ENCODE results near the gene LIM2.
"Not testable (repeated sequence)": the region's sequence is repeated elsewhere in the genome, so short reads cannot be mapped to it uniquely, and the experiment has no call there.

Gene LIM2

GRCh38 chr19:51387924-51388389 lies at the start of gene LIM2:
Gene LIM2 (minus strand): TSS chr19:51387974. CDS start chr19:51387443, 531 bp downstream.
- DNase-seq (ENCODE audit: low read depth in 2 of 2) = no peak

- DNase-seq (ENCODE audit: low read depth in 2 of 2) = no peak
Observed at GRCh38 chr19:51434456-51434855, 46.7 kb upstream of the LIM2 start.

- DNase-seq (ENCODE audit: low read depth in 2 of 2) = no peak
Observed at GRCh38 chr19:51433043-51433442, 45.3 kb upstream of the LIM2 start.

- DNase-seq (ENCODE audit: low read depth in 2 of 2) = no peak
Observed at GRCh38 chr19:51431124-51431523, 43.4 kb upstream of the LIM2 start.

GRCh38 chr19:51430221-51430620 lies 42.4 kb upstream of the LIM2 start:
- DNase-seq (ENCODE audit: low read depth in 2 of 2) = no peak

GRCh38 chr19:51427201-51427600 lies 39.4 kb upstream of the LIM2 start:
- DNase-seq (ENCODE audit: low read depth in 2 of 2) = no peak

GRCh38 chr19:51422053-51422448 lies 34.3 kb upstream of the LIM2 start:
- peak; percentile 63 to 91 for DNase-seq (ENCODE audit: low read depth in 2 of 2)

- no peak for DNase-seq (ENCODE audit: low read depth in 2 of 2)
Observed at GRCh38 chr19:51421229-51422052, 33.7 kb upstream of the LIM2 start.

- DNase-seq (ENCODE audit: low read depth in 2 of 2) = not testable (repeated sequence)
Observed at GRCh38 chr19:51420511-51420910, 32.7 kb upstream of the LIM2 start.

- DNase-seq (ENCODE audit: low read depth in 2 of 2) = no peak
Observed at GRCh38 chr19:51418707-51419106, 30.9 kb upstream of the LIM2 start.

- DNase-seq (ENCODE audit: low read depth in 2 of 2) = no peak
Observed at GRCh38 chr19:51417810-51418157, 30.0 kb upstream of the LIM2 start.

- no peak for DNase-seq (ENCODE audit: low read depth in 2 of 2)
Observed at GRCh38 chr19:51417107-51417809, 29.5 kb upstream of the LIM2 start, which contains the start of gene SIGLEC10. Gene SIGLEC10 (minus strand): TSS chr19:51417642. CDS start chr19:51417581, 61 bp downstream.

- not testable (repeated sequence) for DNase-seq (ENCODE audit: low read depth in 2 of 2)
Observed at GRCh38 chr19:51416422-51416821, 28.6 kb upstream of the LIM2 start.

GRCh38 chr19:51415187-51415586 lies 27.4 kb upstream of the LIM2 start:
- no peak for DNase-seq (ENCODE audit: low read depth in 2 of 2)

GRCh38 chr19:51410950-51411748 lies 23.4 kb upstream of the LIM2 start:
- no peak for DNase-seq (ENCODE audit: low read depth in 2 of 2)

GRCh38 chr19:51407511-51408131 lies 19.8 kb upstream of the LIM2 start:
- DNase-seq (ENCODE audit: low read depth in 2 of 2) = no peak

- DNase-seq (ENCODE audit: low read depth in 2 of 2) = no peak
Observed at GRCh38 chr19:51402117-51402516, 14.3 kb upstream of the LIM2 start.

GRCh38 chr19:51399936-51400335 lies 12.2 kb upstream of the LIM2 start:
- not testable (repeated sequence) for DNase-seq (ENCODE audit: low read depth in 2 of 2)

- DNase-seq (ENCODE audit: low read depth in 2 of 2) = no peak
Observed at GRCh38 chr19:51399231-51399630, 11.5 kb upstream of the LIM2 start.

GRCh38 chr19:51398096-51398704 lies 10.4 kb upstream of the LIM2 start:
- DNase-seq (ENCODE audit: low read depth in 2 of 2) = no peak

GRCh38 chr19:51397453-51397852 lies 9.7 kb upstream of the LIM2 start:
- DNase-seq (ENCODE audit: low read depth in 2 of 2) = not testable (repeated sequence)

Data from stimulated activated CD4-positive, alpha-beta T cell treated with anti-CD3 and anti-CD28 coated beads, Interleukin-1b, Interleukin-23, amount 100 ng/mL, for 1 hour (primary cell).